Mesendoderm (in vitro differentiated cells): ENCODE measurements around the gene SDK1.

Experiments
- DNase-seq: peaks from one replicate; pipeline ENCODE4 v3.0.0; 2013
- H2AK5ac ChIP-seq: 2 replicates; pipeline ENCODE4 v1.6.1; 2013; ENCODE audit warnings: low read length, inconsistent platforms
- H2BK120ac ChIP-seq: 2 replicates; pipeline ENCODE4 v1.6.1; 2013; ENCODE audit warnings: low read depth, mild to moderate bottlenecking, low read length, moderate library complexity, mixed read lengths
- H2BK15ac ChIP-seq: replicated peaks from 2 replicates; pipeline ENCODE4 v1.6.1; 2013; ENCODE audit warnings: low read depth, mild to moderate bottlenecking, moderate library complexity
- H2BK5ac ChIP-seq: 2 replicates; pipeline ENCODE4 v1.6.1; 2013; ENCODE audit warnings: low read length, inconsistent platforms
- H3K18ac ChIP-seq: 2 replicates; pipeline ENCODE4 v1.6.1; 2013; ENCODE audit warnings: mild to moderate bottlenecking, low read length, mixed read lengths
- H3K23ac ChIP-seq: one replicate; pipeline ENCODE4 v1.6.1; 2013; ENCODE audit warnings: low read length
- H3K27ac ChIP-seq: 2 replicates; pipeline ENCODE4 v1.5.1; 2013; ENCODE audit warnings: low read depth, mild to moderate bottlenecking, inconsistent platforms, low read length, moderate library complexity
- H3K27me3 ChIP-seq: 2 replicates; pipeline ENCODE4 v1.6.1; 2013; ENCODE audit warnings: low read length, control low read depth, mild to moderate bottlenecking, inconsistent platforms; ENCODE audit not compliant: insufficient read depth, poor library complexity
- H3K36me3 ChIP-seq: 2 replicates; pipeline ENCODE4 v1.6.1; 2013; ENCODE audit warnings: low read length, inconsistent platforms; ENCODE audit not compliant: control insufficient read depth, insufficient read depth
- H3K4ac ChIP-seq: one replicate; pipeline ENCODE4 v1.6.1; 2013; ENCODE audit warnings: low read depth, mild to moderate bottlenecking, low read length, moderate library complexity
- H3K4me1 ChIP-seq: 2 replicates; pipeline ENCODE4 v1.6.1; 2013; ENCODE audit warnings: low read depth, low read length, inconsistent platforms; ENCODE audit not compliant: control insufficient read depth
- H3K4me2 ChIP-seq: 2 replicates; pipeline ENCODE4 v1.6.1; 2013; ENCODE audit warnings: low read length
- H3K4me3 ChIP-seq: 2 replicates; pipeline ENCODE4 v1.5.1; 2013; ENCODE audit warnings: mild to moderate bottlenecking, low read length
- H3K56ac ChIP-seq: one replicate; pipeline ENCODE4 v1.6.1; 2013; ENCODE audit warnings: low read length
- H3K79me1 ChIP-seq: 2 replicates; pipeline ENCODE4 v1.6.1; 2013; ENCODE audit warnings: low read length, inconsistent platforms
- H3K79me2 ChIP-seq: 2 replicates; pipeline ENCODE4 v1.6.1; 2013; ENCODE audit warnings: mild to moderate bottlenecking, low read length; ENCODE audit not compliant: control insufficient read depth, insufficient read depth
- H3K9ac ChIP-seq: 2 replicates; pipeline ENCODE4 v1.6.1; 2013; ENCODE audit warnings: low read length, inconsistent platforms
- H4K5ac ChIP-seq: one replicate; pipeline ENCODE4 v1.6.1; 2013; ENCODE audit warnings: low read length
- H4K8ac ChIP-seq: one replicate; pipeline ENCODE4 v1.6.1; 2013; ENCODE audit warnings: low read depth, mild to moderate bottlenecking, control low read depth, low read length, moderate library complexity
- WGBS: extraction: QIAGEN DNeasy Blood & Tissue Kit; methylation state at CpG from one replicate; pipeline ENCODE4 v1.1.7; 2013; ENCODE audit warnings: low lambda C conversion rate, missing lambda C conversion rate; ENCODE audit not compliant: insufficient coverage; ENCODE audit errors: extremely low coverage; 5-methylcytosine and 5-hydroxymethylcytosine counted together

SDK1 gene

DNA sequence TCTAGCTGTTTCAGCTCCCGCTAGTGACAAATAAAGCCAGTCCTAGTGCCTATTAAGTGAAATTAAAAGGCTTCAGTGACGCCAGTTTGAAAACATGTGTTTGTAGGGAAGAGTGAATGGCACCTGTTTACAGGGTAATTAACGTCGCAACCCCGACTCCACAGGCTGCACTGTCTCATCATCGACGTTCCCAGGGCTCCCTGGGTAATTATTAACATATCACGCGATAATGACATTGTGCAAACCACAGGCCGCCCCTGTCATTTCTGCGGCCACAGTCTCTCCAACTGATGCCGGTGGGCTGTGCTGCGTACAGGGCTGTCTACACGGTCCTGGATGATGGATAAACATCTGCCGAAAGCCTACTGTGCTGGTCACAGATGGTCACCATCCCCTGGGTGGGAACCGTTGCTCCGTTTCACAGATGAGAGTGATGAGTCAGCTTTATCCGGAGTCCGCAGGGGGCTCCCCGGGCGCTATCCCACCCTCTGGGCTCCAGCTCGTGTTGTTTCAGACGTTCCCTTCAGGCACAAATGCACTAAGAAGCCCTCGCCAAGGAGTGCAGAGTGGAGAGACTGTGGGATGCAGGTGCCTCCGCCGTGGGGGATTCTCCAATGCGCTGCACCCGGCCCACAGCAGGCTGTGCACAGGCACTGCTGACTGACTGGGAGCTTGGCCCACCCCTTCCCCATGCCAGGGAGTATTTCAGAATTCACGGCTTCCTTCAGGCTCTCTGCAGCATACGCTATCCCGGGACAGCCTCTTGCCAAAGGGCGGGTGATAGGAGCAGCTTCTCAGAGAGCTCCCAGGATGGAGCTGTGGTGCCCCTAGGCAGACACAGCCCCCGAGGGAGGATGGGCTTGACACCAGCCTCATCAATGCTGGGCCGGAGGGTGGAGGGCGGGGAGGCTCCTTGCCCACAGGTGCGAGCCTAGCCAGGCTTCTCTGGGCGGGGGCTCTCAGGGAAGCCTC lies 889.2 kb downstream of the SDK1 start:
- no peak overlapping the region for H3K18ac ChIP-seq
- no peak overlapping the region for H3K9ac ChIP-seq
- H3K79me2 ChIP-seq: no peaks in the 10 kb centered on the region
- H3K27ac ChIP-seq: no peak overlapping the region
- no peaks in the 10 kb centered on the region for H3K4me1 ChIP-seq
- H3K4me2 ChIP-seq: no peak overlapping the region
- H3K79me1 ChIP-seq: no peaks in the 10 kb centered on the region
- H2AK5ac ChIP-seq: no peak overlapping the region
- H3K4me3 ChIP-seq: no peak overlapping the region
- H4K5ac ChIP-seq: no peak overlapping the region
- H2BK120ac ChIP-seq: no peak overlapping the region
- H2BK15ac ChIP-seq: no peak overlapping the region
- H3K36me3 ChIP-seq: no peaks in the 10 kb centered on the region
- no peak overlapping the region for H2BK5ac ChIP-seq
- H3K4ac ChIP-seq: no peak overlapping the region
- DNase-seq: no peak
- no peak overlapping the region for H4K8ac ChIP-seq
- no CpG with 5 or more reads among the region's 37 CpGs for WGBS
- H3K23ac ChIP-seq: no peak overlapping the region
- no peaks in the 10 kb centered on the region for H3K27me3 ChIP-seq
- no peak overlapping the region for H3K56ac ChIP-seq

DNA sequence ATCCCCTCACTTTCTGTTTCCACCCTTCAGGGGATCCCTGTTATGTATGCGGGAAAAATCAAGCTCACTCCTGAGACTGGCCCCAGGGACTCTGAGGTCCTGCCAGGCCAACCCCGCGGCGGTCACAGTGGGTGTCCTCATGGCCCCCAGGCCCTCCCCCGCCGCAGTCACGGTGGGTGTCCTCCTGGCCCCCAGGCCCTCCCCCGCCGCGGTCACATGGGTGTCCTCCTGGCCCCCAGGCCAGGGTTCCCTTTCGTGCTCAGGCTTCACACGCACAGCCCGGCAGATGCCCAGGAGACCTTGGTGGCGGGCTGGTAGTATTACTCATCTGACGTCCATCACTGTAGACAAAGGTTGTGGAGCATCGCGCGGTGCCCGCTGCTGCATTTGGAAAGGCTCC lies 890.0 kb downstream of the SDK1 start:
- H2BK5ac ChIP-seq: no peak overlapping the region
- H3K4me1 ChIP-seq: no peaks in the 10 kb centered on the region
- H3K4ac ChIP-seq: no peak overlapping the region
- H2BK120ac ChIP-seq: no peak overlapping the region
- H3K4me3 ChIP-seq: no peak overlapping the region
- WGBS: no CpG with 5 or more reads among the region's 19 CpGs
- H4K5ac ChIP-seq: no peak overlapping the region
- H3K36me3 ChIP-seq: no peaks in the 10 kb centered on the region
- no peak overlapping the region for H3K56ac ChIP-seq
- no peak overlapping the region for H3K27ac ChIP-seq
- H3K79me2 ChIP-seq: no peaks in the 10 kb centered on the region
- H3K4me2 ChIP-seq: no peak overlapping the region
- H2AK5ac ChIP-seq: no peak overlapping the region
- no peak overlapping the region for H2BK15ac ChIP-seq
- no peaks in the 10 kb centered on the region for H3K79me1 ChIP-seq
- H4K8ac ChIP-seq: no peak overlapping the region
- no peak overlapping the region for H3K23ac ChIP-seq
- H3K9ac ChIP-seq: no peak overlapping the region
- no peaks in the 10 kb centered on the region for H3K27me3 ChIP-seq
- DNase-seq: no peak
- H3K18ac ChIP-seq: no peak overlapping the region

DNA sequence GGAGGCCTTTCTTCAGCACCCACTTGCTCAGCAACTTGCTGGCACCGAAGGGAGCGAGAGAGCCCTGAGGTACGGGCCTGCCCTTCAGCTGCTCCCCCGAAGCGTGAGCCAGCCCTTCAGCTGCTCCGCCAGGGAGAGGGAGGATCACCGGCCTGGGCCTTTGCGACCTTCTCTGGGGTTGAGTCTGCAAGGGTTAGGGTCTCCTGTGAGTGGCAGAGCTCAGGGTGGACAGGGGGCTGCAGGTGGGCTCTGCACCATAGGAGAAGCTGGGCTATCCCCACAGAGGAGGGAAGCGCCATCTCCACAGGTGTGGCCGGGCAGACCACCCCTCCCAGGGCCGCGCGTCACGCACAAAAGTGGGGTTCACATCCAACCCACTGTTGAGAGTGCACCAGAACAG lies 890.5 kb downstream of the SDK1 start:
- no peaks in the 10 kb centered on the region for H3K79me1 ChIP-seq
- H3K27ac ChIP-seq: no peak overlapping the region
- H3K4me3 ChIP-seq: no peak overlapping the region
- no peak overlapping the region for H4K8ac ChIP-seq
- H3K56ac ChIP-seq: no peak overlapping the region
- no peak overlapping the region for H2BK5ac ChIP-seq
- H2BK120ac ChIP-seq: no peak overlapping the region
- no peak overlapping the region for H3K4me2 ChIP-seq
- DNase-seq: no peak
- no peak overlapping the region for H4K5ac ChIP-seq
- no peaks in the 10 kb centered on the region for H3K79me2 ChIP-seq
- H3K27me3 ChIP-seq: no peaks in the 10 kb centered on the region
- no peak overlapping the region for H3K4ac ChIP-seq
- no peak overlapping the region for H3K18ac ChIP-seq
- H3K36me3 ChIP-seq: no peaks in the 10 kb centered on the region
- H3K4me1 ChIP-seq: no peaks in the 10 kb centered on the region
- WGBS: no CpG with 5 or more reads among the region's 14 CpGs
- no peak overlapping the region for H2BK15ac ChIP-seq
- no peak overlapping the region for H3K9ac ChIP-seq
- no peak overlapping the region for H2AK5ac ChIP-seq
- H3K23ac ChIP-seq: no peak overlapping the region

DNA sequence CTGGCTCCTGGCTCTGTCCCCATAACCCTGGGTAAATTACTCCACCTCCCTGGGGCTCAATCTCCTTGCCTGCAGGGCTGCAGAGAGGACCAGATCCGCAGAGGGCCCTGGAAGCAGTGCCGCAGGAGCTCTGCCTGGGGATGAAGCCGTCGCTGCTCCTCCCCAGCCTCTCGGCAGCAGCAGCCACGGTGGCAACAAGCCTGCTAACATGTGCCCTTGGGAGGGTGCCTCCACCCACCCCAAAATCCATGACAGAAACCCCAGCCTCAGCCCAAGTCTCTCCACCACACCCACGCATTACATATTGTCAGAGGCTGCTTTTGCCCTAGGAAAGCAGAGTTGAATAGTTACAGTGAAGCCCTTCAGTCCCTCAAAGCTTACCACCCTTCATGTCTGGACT lies 894.6 kb downstream of the SDK1 start:
- Histone ChIP-seq H3K9ac (no peak overlapping the region), H3K4ac (no peak overlapping the region), H2BK5ac (no peak overlapping the region), H4K8ac (no peak overlapping the region), H3K27me3 (no peaks in the 10 kb centered on the region), H2AK5ac (no peak overlapping the region), H3K4me3 (no peak overlapping the region), H3K18ac (no peak overlapping the region), H3K36me3 (no peaks in the 10 kb centered on the region), H3K56ac (no peak overlapping the region), H3K27ac (no peak overlapping the region), H3K23ac (no peak overlapping the region), H2BK15ac (no peak overlapping the region), H2BK120ac (no peak overlapping the region), H3K79me1 (no peaks in the 10 kb centered on the region), H3K4me2 (no peak overlapping the region), H4K5ac (no peak overlapping the region), H3K4me1 (no peaks in the 10 kb centered on the region), H3K79me2 (no peaks in the 10 kb centered on the region)
- no peak for DNase-seq
- no CpG with 5 or more reads among the region's 7 CpGs for WGBS

DNA sequence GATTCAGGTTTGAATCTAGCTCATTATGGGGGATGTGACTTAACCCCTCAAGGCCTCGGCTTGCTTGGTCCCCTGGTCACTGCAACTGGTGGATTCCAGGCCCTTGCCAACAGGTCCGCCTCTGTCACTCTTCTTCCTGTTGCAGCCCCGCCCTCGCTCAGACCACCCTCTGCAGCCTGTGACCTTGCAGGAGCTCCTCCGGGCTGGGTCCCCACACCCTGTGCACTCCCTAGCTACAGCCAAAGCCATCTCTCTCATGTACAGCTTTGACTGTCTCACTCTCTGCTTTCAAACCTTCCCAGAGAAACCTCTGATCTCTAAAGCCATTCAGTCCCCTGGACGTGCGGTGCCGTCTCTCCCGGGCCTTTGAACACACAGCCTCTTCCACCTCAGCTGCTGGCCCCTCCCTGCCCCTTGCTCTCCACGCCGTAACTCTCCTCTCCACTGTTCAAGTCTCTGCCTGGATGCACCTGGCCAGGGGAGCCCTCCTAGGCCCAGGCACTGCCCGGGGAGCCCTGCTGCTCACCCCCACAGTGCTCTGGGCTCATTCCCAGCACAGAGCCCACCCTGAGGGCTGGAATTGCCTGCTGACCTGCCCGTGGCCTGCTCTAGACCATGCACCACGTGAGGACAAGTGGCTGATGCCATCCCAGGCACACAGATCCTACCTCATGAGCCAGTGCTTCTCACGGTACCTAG lies 895.2 kb downstream of the SDK1 start:
- Histone ChIP-seq H3K27ac (no peak overlapping the region), H3K23ac (no peak overlapping the region), H3K36me3 (no peaks in the 10 kb centered on the region), H3K27me3 (no peaks in the 10 kb centered on the region), H3K56ac (no peak overlapping the region), H3K4me3 (no peak overlapping the region), H3K9ac (no peak overlapping the region), H3K4me2 (no peak overlapping the region), H2BK15ac (no peak overlapping the region), H2AK5ac (no peak overlapping the region), H4K5ac (no peak overlapping the region), H2BK120ac (no peak overlapping the region), H3K79me2 (no peaks in the 10 kb centered on the region), H3K79me1 (no peaks in the 10 kb centered on the region), H3K4ac (no peak overlapping the region), H4K8ac (no peak overlapping the region), H3K4me1 (no peaks in the 10 kb centered on the region), H3K18ac (no peak overlapping the region), H2BK5ac (no peak overlapping the region)
- DNase-seq: no peak
- no CpG with 5 or more reads among the region's 15 CpGs for WGBS
